A549 (cell line): ENCODE measurements around the gene LUZP1. TPM values are rescaled to one million over a fixed set of nuclear protein-coding genes. Genes with fewer than 3 reads are reported as not detected.

ENCODE experiments used
- ATAC-seq, 2 experiments: fragments of 200-7000 bp in 1 of 2; fragments of >200 bp in 1 of 2; cut with Nextera tagmentation in 1 of 2; cut with Tn5 transposase in 1 of 2; 3 replicates each; pipeline versions ENCODE4 v1.8.0 to v1.9.1; 2018 to 2020; ENCODE audit warnings: mild to moderate bottlenecking in 1 of 2, moderate library complexity in 1 of 2
- CTCF ChIA-PET: fragments of 300-600 bp; sonication (Branson Sonifier 250); formaldehyde crosslinking; extraction: SDS; loops from one replicate; lab custom pipeline; 2021; ENCODE audit warnings: antibody characterized with exemption, inconsistent platforms; lab: Yijun Ruan, JAX
- POLR2A ChIA-PET: fragments of 350-600 bp; formaldehyde crosslinking; extraction: SDS; loops from one replicate; lab custom pipeline; 2021; ENCODE audit warnings: antibody characterized with exemption, inconsistent platforms; lab: Yijun Ruan, JAX
- DNase-seq, 2 experiments: peaks; one replicate each; pipeline versions ENCODE4 v3.0.0 to v3.0.0-alpha.2; 2011 to 2016; ENCODE audit warnings: low read depth in 1 of 2, low spot score in 1 of 2
- FAIRE-seq: peaks from 2 replicates; lab custom pipeline; 2011; peaks lifted over from hg19 to GRCh38; lab: Jason Lieb, UNC
- H3K27ac ChIP-seq, 2 experiments: fragments of >200 bp; sonication (Bioruptor Twin); formaldehyde crosslinking; 3 replicates each; pipeline ENCODE4 v1.5.1; 2016 to 2017
- H3K4me1 ChIP-seq: fragments of >200 bp; sonication (Bioruptor Twin); formaldehyde crosslinking; 3 replicates; pipeline ENCODE4 v1.6.1; 2016
- H3K4me2 ChIP-seq: fragments of >200 bp; sonication (Bioruptor Twin); formaldehyde crosslinking; 3 replicates; pipeline ENCODE4 v1.6.1; 2016
- H3K4me3 ChIP-seq: fragments of >200 bp; sonication (Bioruptor Twin); formaldehyde crosslinking; 3 replicates; pipeline ENCODE4 v1.5.1; 2016
- H3K9me3 ChIP-seq: fragments of >200 bp; sonication (Bioruptor Twin); formaldehyde crosslinking; 3 replicates; pipeline ENCODE4 v1.6.1; 2016
- CBX2 ChIP-seq: fragments of 200-600 bp; sonication (generic); IDR thresholded peaks from 2 replicates; pipeline ENCODE4 v1.6.1; 2016; ENCODE audit warnings: low read depth, mild to moderate bottlenecking, borderline replicate concordance
- CBX8 ChIP-seq: fragments of 200-600 bp; sonication (generic); IDR thresholded peaks from 2 replicates; pipeline ENCODE4 v1.6.1; 2016
- ESRRA ChIP-seq: fragments of 150-350 bp; IDR thresholded peaks from 2 replicates; pipeline ENCODE4 v1.6.1; 2014; ENCODE audit warnings: mild to moderate bottlenecking, low read length, borderline replicate concordance
- FOSL2 ChIP-seq, 2 experiments: fragments of 450-650 bp in 1 of 2; fragments of >200 bp in 1 of 2; sonication (Bioruptor Twin) in 1 of 2; formaldehyde crosslinking; IDR thresholded peaks; 2 replicates each; pipeline versions ENCODE4 v1.5.0 to v1.6.1; 2016 to 2020; ENCODE audit warnings: mild to moderate bottlenecking in 1 of 2, moderate library complexity in 1 of 2
- HOXA7 ChIP-seq: fragments of 250-450 bp; sonication (Bioruptor Pico); IDR thresholded peaks from 2 replicates; pipeline ENCODE4 v1.5.0; 2020; ENCODE audit warnings: mild to moderate bottlenecking, moderate library complexity
- JUN ChIP-seq, 2 experiments: fragments of >200 bp; sonication (Bioruptor Twin); formaldehyde crosslinking; IDR thresholded peaks; 2 replicates in 1 of 2; 3 replicates in 1 of 2; pipeline ENCODE4 v1.6.1; 2016 to 2017
- MAZ ChIP-seq: fragments of 150-350 bp; IDR thresholded peaks from 2 replicates; pipeline ENCODE4 v1.6.1; 2014; ENCODE audit warnings: antibody characterized with exemption, low read depth, low read length, borderline replicate concordance
- NR3C1 ChIP-seq: fragments of >200 bp; sonication (Bioruptor Twin); formaldehyde crosslinking; IDR thresholded peaks from 3 replicates; pipeline ENCODE4 v1.6.1; 2017
- RAD21 ChIP-seq, 2 experiments: fragments of >200 bp in 1 of 2; sonication (Bioruptor Twin) in 1 of 2; formaldehyde crosslinking in 1 of 2; IDR thresholded peaks in 1 of 2; conservative IDR thresholded peaks in 1 of 2; 2 replicates in 1 of 2; 3 replicates in 1 of 2; pipeline ENCODE4 v1.6.1; 2012 to 2018; ENCODE audit warnings: inconsistent platforms in 1 of 2
- RNF2 ChIP-seq: fragments of 200-600 bp; sonication (generic); IDR thresholded peaks from 2 replicates; pipeline ENCODE4 v1.6.1; 2016; ENCODE audit warnings: low read depth, mild to moderate bottlenecking, antibody characterized with exemption, moderate library complexity, borderline replicate concordance
- SMC3 ChIP-seq: fragments of >200 bp; sonication (Bioruptor Twin); formaldehyde crosslinking; IDR thresholded peaks from 3 replicates; pipeline ENCODE4 v1.6.1; 2018; ENCODE audit warnings: inconsistent platforms
- ZC3H11A ChIP-seq: fragments of 450-650 bp; IDR thresholded peaks from 2 replicates; pipeline ENCODE4 v1.6.1; 2014; ENCODE audit warnings: antibody characterized with exemption, mild to moderate bottlenecking
- ZFP36 ChIP-seq: fragments of 450-650 bp; IDR thresholded peaks from 2 replicates; pipeline ENCODE4 v1.6.1; 2014; ENCODE audit warnings: borderline replicate concordance; ENCODE audit not compliant: partially characterized antibody
- ZSCAN20 ChIP-seq: fragments of 250-450 bp; sonication (Bioruptor Pico); IDR thresholded peaks from 2 replicates; pipeline ENCODE4 v1.8.0; 2022; ENCODE audit warnings: mild to moderate bottlenecking, moderate library complexity
- WGBS: methylation state at CpG from one replicate; pipeline ENCODE4 v1.1.6; 2017; ENCODE audit errors: missing lambda C conversion rate; 5-methylcytosine and 5-hydroxymethylcytosine counted together
- polyA plus RNA-seq, 4 experiments: library from polyadenylated mRNA; depleted of rRNA in 3 of 4; stranded (reverse); fragments of >200 nt; fragmentation: RNase III in 1 of 4; extraction: RNeasy Plus Mini Kit Qiagen cat#74134 plus additional on column Dnase treatment in 1 of 4; gene quantifications; 2 replicates in 3 of 4; 3 replicates in 1 of 4; pipeline ENCODE4 v1.2.3, GENCODE V29; 2011 to 2017
- TF ChIP-seq, protein P1 (sequence below): fragments of >200 bp; sonication (Bioruptor Twin); formaldehyde crosslinking; IDR thresholded peaks from 3 replicates; pipeline ENCODE4 v1.6.1; 2016
- TF ChIP-seq, protein P2 (sequence below): IDR thresholded peaks from 2 replicates; pipeline ENCODE4 v1.6.1; 2012; ENCODE audit warnings: low read depth, borderline replicate concordance
- TF ChIP-seq, protein P3 (sequence below): fragments of 200-600 bp; sonication (generic); IDR thresholded peaks from 2 replicates; pipeline ENCODE4 v1.6.1; 2016; ENCODE audit warnings: antibody characterized with exemption, mild to moderate bottlenecking, moderate library complexity
- TF ChIP-seq, protein P4 (sequence below): fragments of >200 bp; sonication (Bioruptor Twin); formaldehyde crosslinking; IDR thresholded peaks from 3 replicates; pipeline ENCODE4 v1.5.1; 2016

LUZP1 gene
- polyA plus RNA-seq, 2 of the 4 experiments (the other 2 are of a cell fraction) = 18.2 to 26.2 TPM

DNA sequence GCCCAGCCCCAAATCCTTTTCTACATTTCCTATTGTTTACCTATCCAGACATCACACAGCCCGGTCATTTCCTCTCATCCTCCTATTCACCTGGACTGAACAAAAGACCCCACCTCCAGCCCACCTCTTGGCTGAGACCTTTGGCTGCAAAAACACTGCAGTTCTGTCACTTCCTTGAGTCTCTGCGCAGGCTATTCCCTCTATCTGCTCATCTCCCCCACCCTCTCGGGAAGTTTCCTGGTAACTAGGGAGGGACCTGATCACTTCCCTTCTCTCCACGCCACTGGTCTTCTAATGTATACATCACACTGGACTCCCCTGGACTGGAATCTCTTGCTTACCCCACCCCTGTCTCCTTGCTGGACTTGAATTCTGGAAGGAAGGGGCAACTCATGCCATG is 43.3 kb upstream of the LUZP1 start (continued):
- TF ChIP-seq CBX8 (no peak), ZFP36 (no peak), ZC3H11A (no peak), ESRRA (no peak), MAZ (no peak), CBX2 (no peak), SMC3 (no peak)
- TF ChIP-seq, all 56 proteins: peak for 0

DNA sequence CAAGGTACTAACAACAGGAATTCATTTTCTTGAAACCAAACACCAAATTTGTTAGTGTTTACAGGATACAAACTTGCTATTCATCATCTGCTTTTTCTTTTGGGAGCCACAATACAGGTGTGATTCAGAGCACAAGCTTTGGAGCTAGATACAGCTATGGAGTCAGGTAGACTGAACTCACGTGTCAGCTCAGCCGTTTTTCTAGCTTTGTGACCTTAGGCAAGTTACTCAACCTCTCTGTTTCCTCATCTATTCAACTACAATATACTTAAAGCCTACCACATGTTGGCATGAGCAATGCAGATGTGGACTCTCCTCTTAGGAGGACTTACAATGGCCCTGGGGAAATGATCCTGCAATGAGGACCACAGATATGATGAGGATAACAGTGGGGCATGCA is 42.3 kb upstream of the LUZP1 start:
- DNase-seq (no peak), FAIRE-seq (no peak)
- Histone ChIP-seq H3K9me3 (no peaks in the 10 kb centered on the region), H3K4me2 (peak overlapping the region; percentile 29; the same call in 2 of the 3 replicates), H3K4me3 (no peak overlapping the region), H3K27ac (peak overlapping the region; percentile 4 to 65; a peak in 4 of 6 replicates)
- 70% methylated on average over 2 of the region's 2 CpGs for WGBS
- TF ChIP-seq ZFP36 (peak; percentile 40), RNF2 (no peak), HOXA7 (CRISPR knock-in tag) (no peak)
- TF ChIP-seq, protein P1, sequence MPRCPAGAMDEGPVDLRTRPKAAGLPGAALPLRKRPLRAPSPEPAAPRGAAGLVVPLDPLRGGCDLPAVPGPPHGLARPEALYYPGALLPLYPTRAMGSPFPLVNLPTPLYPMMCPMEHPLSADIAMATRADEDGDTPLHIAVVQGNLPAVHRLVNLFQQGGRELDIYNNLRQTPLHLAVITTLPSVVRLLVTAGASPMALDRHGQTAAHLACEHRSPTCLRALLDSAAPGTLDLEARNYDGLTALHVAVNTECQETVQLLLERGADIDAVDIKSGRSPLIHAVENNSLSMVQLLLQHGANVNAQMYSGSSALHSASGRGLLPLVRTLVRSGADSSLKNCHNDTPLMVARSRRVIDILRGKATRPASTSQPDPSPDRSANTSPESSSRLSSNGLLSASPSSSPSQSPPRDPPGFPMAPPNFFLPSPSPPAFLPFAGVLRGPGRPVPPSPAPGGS = no peak
- TF ChIP-seq, all 56 proteins: peak for 1
- ChIA-PET POLR2A (interaction anchor here (1.2 kb wide), 1 partner anchor 14 kb away, joined by 3 read pairs; no protein-coding TSS in a partner anchor), CTCF (interaction anchor here (0.9 to 3.3 kb wide), 11 partner anchors 9 to 329 kb away, joined by 3 to 13 read pairs (median 5); no protein-coding TSS in a partner anchor)
- peaks cover 59% of the 10 kb centered on the region for H3K4me1 ChIP-seq
- no peak for ATAC-seq

DNA sequence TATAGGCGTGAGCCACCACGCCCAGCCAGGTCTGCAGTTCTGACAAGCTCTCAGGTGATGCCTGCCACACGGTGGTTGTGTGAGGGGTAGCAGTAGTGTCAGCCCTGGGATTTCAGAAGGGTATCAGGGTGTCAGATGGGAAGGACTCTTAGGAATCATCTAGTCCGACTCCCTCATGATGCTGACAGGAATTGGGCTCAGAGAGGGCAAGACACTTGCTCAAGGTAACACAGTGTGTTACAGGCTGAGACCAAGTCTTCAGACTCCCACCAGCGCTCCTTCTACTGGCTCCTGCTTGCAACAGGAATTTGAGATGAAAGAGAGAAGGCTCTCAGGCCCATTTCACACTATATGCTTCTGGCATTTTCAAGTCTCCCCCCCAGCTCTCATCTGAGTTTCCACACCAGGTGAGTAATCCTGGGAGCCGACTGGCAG is 41.7 kb upstream of the LUZP1 start:
- POLR2A ChIA-PET = interaction anchor here (0.7 to 1.2 kb wide), 2 partner anchors 14 to 16 kb away, joined by 3 read pairs; no protein-coding TSS in a partner anchor
- H3K4me2 ChIP-seq = peak overlapping the region; percentile 29; the same call in 2 of the 3 replicates
- CTCF ChIA-PET = interaction anchor here (1.0 to 3.3 kb wide), 7 partner anchors 11 to 330 kb away, joined by 3 to 13 read pairs (median 5); no protein-coding TSS in a partner anchor
- H3K9me3 ChIP-seq = no peaks in the 10 kb centered on the region
- FAIRE-seq = no peak
- peaks cover 53% of the 10 kb centered on the region for H3K4me1 ChIP-seq
- TF ChIP-seq, protein P2, sequence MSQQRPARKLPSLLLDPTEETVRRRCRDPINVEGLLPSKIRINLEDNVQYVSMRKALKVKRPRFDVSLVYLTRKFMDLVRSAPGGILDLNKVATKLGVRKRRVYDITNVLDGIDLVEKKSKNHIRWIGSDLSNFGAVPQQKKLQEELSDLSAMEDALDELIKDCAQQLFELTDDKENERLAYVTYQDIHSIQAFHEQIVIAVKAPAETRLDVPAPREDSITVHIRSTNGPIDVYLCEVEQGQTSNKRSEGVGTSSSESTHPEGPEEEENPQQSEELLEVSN = no peak
- TF ChIP-seq RAD21 (conservative IDR thresholded peaks at IDR 0.05 in 1 of 2, IDR thresholded peaks at IDR 0.05 in 1 of 2) (peak; percentile 39 to 51; a peak in 3 of 5 replicates), SMC3 (0 out of 3 replicates have a peak, but pooled peaks have one; percentile 19), ZFP36 (peak; percentile 84), JUN (IDR thresholded peaks at IDR 0.05) (no peak), FOSL2 (IDR thresholded peaks at IDR 0.05) (no peak), FOSL2 (CRISPR knock-in tag; IDR thresholded peaks at IDR 0.05) (0 out of 2 replicates have a peak, but pooled peaks have one; percentile 8), ZSCAN20 (no peak), NR3C1 (no peak)
- TF ChIP-seq, protein P3, sequence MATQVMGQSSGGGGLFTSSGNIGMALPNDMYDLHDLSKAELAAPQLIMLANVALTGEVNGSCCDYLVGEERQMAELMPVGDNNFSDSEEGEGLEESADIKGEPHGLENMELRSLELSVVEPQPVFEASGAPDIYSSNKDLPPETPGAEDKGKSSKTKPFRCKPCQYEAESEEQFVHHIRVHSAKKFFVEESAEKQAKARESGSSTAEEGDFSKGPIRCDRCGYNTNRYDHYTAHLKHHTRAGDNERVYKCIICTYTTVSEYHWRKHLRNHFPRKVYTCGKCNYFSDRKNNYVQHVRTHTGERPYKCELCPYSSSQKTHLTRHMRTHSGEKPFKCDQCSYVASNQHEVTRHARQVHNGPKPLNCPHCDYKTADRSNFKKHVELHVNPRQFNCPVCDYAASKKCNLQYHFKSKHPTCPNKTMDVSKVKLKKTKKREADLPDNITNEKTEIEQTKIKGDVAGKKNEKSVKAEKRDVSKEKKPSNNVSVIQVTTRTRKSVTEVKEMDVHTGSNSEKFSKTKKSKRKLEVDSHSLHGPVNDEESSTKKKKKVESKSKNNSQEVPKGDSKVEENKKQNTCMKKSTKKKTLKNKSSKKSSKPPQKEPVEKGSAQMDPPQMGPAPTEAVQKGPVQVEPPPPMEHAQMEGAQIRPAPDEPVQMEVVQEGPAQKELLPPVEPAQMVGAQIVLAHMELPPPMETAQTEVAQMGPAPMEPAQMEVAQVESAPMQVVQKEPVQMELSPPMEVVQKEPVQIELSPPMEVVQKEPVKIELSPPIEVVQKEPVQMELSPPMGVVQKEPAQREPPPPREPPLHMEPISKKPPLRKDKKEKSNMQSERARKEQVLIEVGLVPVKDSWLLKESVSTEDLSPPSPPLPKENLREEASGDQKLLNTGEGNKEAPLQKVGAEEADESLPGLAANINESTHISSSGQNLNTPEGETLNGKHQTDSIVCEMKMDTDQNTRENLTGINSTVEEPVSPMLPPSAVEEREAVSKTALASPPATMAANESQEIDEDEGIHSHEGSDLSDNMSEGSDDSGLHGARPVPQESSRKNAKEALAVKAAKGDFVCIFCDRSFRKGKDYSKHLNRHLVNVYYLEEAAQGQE = no peak
- TF ChIP-seq, protein P4, sequence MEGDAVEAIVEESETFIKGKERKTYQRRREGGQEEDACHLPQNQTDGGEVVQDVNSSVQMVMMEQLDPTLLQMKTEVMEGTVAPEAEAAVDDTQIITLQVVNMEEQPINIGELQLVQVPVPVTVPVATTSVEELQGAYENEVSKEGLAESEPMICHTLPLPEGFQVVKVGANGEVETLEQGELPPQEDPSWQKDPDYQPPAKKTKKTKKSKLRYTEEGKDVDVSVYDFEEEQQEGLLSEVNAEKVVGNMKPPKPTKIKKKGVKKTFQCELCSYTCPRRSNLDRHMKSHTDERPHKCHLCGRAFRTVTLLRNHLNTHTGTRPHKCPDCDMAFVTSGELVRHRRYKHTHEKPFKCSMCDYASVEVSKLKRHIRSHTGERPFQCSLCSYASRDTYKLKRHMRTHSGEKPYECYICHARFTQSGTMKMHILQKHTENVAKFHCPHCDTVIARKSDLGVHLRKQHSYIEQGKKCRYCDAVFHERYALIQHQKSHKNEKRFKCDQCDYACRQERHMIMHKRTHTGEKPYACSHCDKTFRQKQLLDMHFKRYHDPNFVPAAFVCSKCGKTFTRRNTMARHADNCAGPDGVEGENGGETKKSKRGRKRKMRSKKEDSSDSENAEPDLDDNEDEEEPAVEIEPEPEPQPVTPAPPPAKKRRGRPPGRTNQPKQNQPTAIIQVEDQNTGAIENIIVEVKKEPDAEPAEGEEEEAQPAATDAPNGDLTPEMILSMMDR = peak; percentile 26; the same call in 1 of the 3 replicates
- WGBS = 37% methylated on average over 6 of the region's 6 CpGs
- peak in 1 of 2 experiments; percentile 69 for DNase-seq
- peak overlapping the region; percentile 4 to 65; a peak in 5 of 6 replicates for H3K27ac ChIP-seq
- peak; percentile 78 to 84 for ATAC-seq
- H3K4me3 ChIP-seq = no peak overlapping the region
